Kidney (tissue), 14 donors: ENCODE data around the gene MICAL2. TPM values are rescaled to one million over a fixed set of nuclear protein-coding genes. Genes with fewer than 3 reads are reported as not detected.

ENCODE experiments used
- DNase-seq, 5 donors: peaks; one replicate each; pipeline ENCODE4 v3.0.0-alpha.2; 2013 to 2020
- FAIRE-seq: peaks from 2 replicates; lab custom pipeline; 2012; peaks lifted over from hg19 to GRCh38; lab: Jason Lieb, UNC
- H3K27ac ChIP-seq, 2 donors: one replicate each; pipeline ENCODE4 v1.7.0; 2013; ENCODE audit warnings: low read depth in 2 of 2, low read length in 2 of 2, inconsistent platforms in 1 of 2
- H3K27me3 ChIP-seq: one replicate; pipeline ENCODE4 v1.7.1; 2013; ENCODE audit warnings: low read length, inconsistent platforms; ENCODE audit not compliant: control insufficient read depth, insufficient read depth
- H3K36me3 ChIP-seq, 3 donors: one replicate each; pipeline versions ENCODE4 v1.7.0 to v1.7.1; 2013; ENCODE audit warnings: low read length in 3 of 3, control low read depth in 1 of 3, inconsistent platforms in 1 of 3; ENCODE audit not compliant: insufficient read depth in 3 of 3, control insufficient read depth in 2 of 3
- H3K4me1 ChIP-seq, 3 donors: one replicate each; pipeline versions ENCODE4 v1.7.0 to v1.7.1; 2013; ENCODE audit warnings: low read length in 3 of 3, inconsistent platforms in 1 of 3, low read depth in 1 of 3; ENCODE audit not compliant: control insufficient read depth in 2 of 3, insufficient read depth in 2 of 3
- H3K4me3 ChIP-seq, 3 donors: one replicate each; pipeline versions ENCODE4 v1.7.0 to v1.8.1; 2013; ENCODE audit warnings: low read length in 3 of 3, control low read depth in 1 of 3, inconsistent platforms in 1 of 3
- H3K9ac ChIP-seq, 3 donors: one replicate each; pipeline versions ENCODE4 v1.7.0 to v1.7.1; 2013; ENCODE audit warnings: low read length in 3 of 3, control low read depth in 1 of 3, inconsistent platforms in 1 of 3
- H3K9me3 ChIP-seq, 3 donors: one replicate each; pipeline versions ENCODE4 v1.7.0 to v1.7.1; 2013; ENCODE audit warnings: low read length in 3 of 3, control low read depth in 1 of 3, inconsistent platforms in 1 of 3; ENCODE audit not compliant: control insufficient read depth in 2 of 3, insufficient read depth in 1 of 3
- CTCF ChIP-seq: IDR thresholded peaks from 3 replicates; pipeline ENCODE4 v1.5.1; 2012; ENCODE audit warnings: mild to moderate bottlenecking, moderate library complexity, borderline replicate concordance; ENCODE audit not compliant: insufficient read depth; ENCODE audit errors: extremely low read depth
- intact Hi-C: fragments of 100-400 bp; cut with DNase I; formaldehyde crosslinking; loops from one replicate; pipeline ENCODE4 v1.11.1; 2022
- polyA plus RNA-seq: library from polyadenylated mRNA; stranded (reverse); fragments of 350-450 nt; fragmentation: Illumina TruSeq; extraction: RNeasy Lipid Tissue Mini Kit (QIAGEN cat#74804); gene quantifications from one replicate; pipeline ENCODE4 v1.2.3, GENCODE V29; 2014; ENCODE audit warnings: low read depth, low replicate concordance; ENCODE audit not compliant: insufficient read depth
- total RNA-seq: library from RNA; stranded (reverse); fragmentation: NEBNext Ultra II Directional; extraction: Animal tissue kit (Norgen Biotek cat#: 25700); gene quantifications from one replicate; pipeline ENCODE4 v1.2.1, GENCODE V29; 2021
- donor health status: control.
- donor health status: control.
- donor health status: control.
- donor health status: control.
- donor health status: control.
- donor health status: DM: yes; HTN: yes; CAD: no.
- donor health status: Normal renal cell carcinoma (clear cell type).

MICAL2 gene
- total and polyA plus RNA-seq, 2 donors from 2014 or later: 7.8 to 64.5 TPM

- no peaks in the 10 kb centered on the region for H3K9me3 ChIP-seq
- no peaks in the 10 kb centered on the region for H3K4me1 ChIP-seq
- no peak overlapping the region for H3K4me3 ChIP-seq
- TF ChIP-seq CTCF: no peak
- intact Hi-C loops: no loop called here
- H3K9ac ChIP-seq: no peak overlapping the region
- H3K27ac ChIP-seq: no peak overlapping the region
- DNase-seq (no peak), FAIRE-seq (no peak)
- H3K27me3 ChIP-seq: no peaks in the 10 kb centered on the region
- H3K36me3 ChIP-seq: peaks cover 0 to 4% (median 0%) of the 10 kb centered on the region in 3 donors
These were observed 143.5 kb downstream of the MICAL2 start for GRCh38 chr11:12253843-12254281.

GRCh38 chr11:12258451-12258850 lies 148.1 kb downstream of the MICAL2 start:
- FAIRE-seq (no peak), DNase-seq (no peak)
- intact Hi-C loops: no loop called here
- TF ChIP-seq CTCF: no peak
- Histone ChIP-seq H3K9ac (no peak overlapping the region), H3K27me3 (no peaks in the 10 kb centered on the region), H3K4me1 (no peaks in the 10 kb centered on the region), H3K36me3 (no peaks in the 10 kb centered on the region), H3K27ac (no peak overlapping the region), H3K4me3 (no peak overlapping the region), H3K9me3 (no peaks in the 10 kb centered on the region)

DNA sequence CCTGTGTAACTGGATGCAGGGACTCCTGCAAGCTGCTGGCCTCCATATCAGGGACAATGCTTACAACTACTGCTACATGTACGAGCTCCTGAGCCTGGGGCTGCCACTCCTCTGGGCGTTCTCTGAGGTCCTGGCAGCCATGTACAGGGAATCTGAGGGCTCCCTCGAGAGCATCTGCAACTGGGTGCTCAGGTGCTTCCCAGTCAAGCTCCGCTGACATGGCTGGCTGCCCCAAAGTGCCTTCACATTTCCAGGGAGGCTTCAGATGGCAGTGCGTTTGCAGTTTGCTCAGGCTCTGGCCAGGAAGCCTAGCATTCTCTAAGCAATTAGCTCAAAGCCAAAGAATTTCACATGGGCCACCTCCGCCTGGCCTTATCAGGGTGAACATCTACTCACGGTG lies 149.6 kb downstream of the MICAL2 start:
- no peaks in the 10 kb centered on the region for H3K27me3 ChIP-seq
- no peaks in the 10 kb centered on the region for H3K9me3 ChIP-seq
- DNase-seq (peak in 1 of 5 donors; percentile 21), FAIRE-seq (no peak)
- H3K36me3 ChIP-seq: no peaks in the 10 kb centered on the region
- TF ChIP-seq CTCF: no peak
- H3K4me3 ChIP-seq: no peak overlapping the region
- intact Hi-C loops: no loop called here
- no peak overlapping the region for H3K27ac ChIP-seq
- H3K9ac ChIP-seq: no peak overlapping the region
- no peaks in the 10 kb centered on the region for H3K4me1 ChIP-seq
